Posterior cingulate gyrus (tissue), 11 donors: Measurements from ENCODE around the gene MT1G.
A peak's percentile ranks its signal among the peaks of the same experiment; 100 is the strongest.
"Not testable (repeated sequence)": the region's sequence is repeated elsewhere in the genome, so short reads cannot be mapped to it uniquely, and the experiment has no call there.

Experiments
- DNase-seq, 10 donors: peaks; one replicate each; pipeline versions ENCODE4 v3.0.0 to v3.0.0-alpha.2; 2020 to 2021; ENCODE audit warnings: mixed read lengths in 3 of 10
- intact Hi-C: fragments of 100-400 bp; cut with DNase I; formaldehyde crosslinking; loops from one replicate; pipeline ENCODE4 v1.15.1; 2023

MT1G gene

DNA sequence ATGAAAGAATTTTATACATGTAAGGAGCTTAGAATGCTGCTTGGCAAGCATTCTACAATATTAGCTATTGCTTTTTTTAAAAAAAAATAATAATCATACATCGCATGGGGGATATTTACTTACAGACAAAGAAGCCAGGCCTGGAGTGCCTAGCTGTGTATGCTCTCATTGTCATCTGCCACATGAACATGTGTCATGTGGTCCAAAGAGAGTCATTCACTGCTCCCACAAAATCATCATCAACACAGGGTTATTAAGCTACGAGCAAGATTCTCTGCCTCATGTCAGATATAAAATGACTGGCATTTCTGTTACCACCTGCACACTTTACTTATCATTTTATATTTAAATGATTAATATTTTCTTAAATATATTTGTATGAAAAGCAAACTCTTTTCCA lies 44.2 kb downstream of the MT1G start:
- DNase-seq: no peak
- intact Hi-C loops: no loop called here

DNA sequence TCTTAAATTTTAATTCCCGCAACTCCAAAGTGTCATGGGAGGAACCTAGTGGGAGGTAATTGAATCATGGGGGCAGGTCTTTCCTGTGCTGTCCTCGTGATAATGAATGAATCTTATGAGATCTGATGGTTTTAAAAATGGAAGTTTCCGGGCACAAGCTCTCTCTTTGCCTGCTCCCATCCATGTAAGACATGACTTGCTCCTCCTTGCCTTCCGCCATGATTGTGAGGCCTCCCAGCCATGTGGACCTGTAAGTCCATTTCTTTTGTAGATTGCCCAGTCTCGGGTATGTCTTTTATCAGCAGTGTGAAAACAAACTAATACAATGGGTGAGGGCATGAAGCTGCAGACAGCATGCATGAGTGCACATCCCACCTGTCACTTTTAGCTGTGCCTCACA lies 44.7 kb downstream of the MT1G start:
- intact Hi-C loops, DNase-seq: not testable (repeated sequence)

DNA sequence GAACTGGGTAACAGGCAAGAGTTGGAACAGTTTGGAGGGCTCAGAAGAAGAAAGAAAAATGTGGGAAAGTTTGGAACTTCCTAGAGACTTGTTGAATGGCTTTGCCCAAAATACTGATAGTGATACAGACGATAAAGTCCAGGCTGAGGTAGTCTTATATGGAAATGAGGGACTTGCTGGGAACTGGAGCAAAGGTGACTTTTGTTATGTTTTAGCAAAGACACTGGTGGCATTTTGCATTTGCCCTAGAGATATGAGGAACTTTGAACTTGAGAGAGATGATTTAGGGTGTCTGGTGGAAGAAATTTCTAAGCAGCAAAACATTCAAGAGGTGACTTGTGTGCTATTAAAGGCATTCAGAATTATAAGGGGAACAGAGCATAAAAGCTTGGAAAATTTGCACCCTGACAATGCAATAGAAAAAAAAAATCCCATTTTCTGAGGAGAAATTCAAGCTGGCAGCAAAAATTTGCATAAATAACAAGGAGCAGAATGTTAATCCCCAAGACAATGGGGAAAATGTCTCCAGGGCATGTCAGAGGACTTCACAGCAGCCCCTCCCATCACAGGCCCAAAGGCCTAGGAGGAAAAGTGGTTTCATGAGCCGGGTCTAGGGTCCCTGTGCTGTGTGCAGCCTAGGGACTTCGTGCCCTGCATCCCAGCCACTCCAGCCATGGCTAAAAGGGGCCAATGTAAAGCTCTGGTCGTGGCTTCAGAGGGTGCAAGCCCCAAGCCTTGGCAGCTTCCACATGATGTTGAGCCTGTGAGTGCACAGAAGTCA lies 46.0 kb downstream of the MT1G start:
- DNase-seq, intact Hi-C loops: not testable (repeated sequence)

DNA sequence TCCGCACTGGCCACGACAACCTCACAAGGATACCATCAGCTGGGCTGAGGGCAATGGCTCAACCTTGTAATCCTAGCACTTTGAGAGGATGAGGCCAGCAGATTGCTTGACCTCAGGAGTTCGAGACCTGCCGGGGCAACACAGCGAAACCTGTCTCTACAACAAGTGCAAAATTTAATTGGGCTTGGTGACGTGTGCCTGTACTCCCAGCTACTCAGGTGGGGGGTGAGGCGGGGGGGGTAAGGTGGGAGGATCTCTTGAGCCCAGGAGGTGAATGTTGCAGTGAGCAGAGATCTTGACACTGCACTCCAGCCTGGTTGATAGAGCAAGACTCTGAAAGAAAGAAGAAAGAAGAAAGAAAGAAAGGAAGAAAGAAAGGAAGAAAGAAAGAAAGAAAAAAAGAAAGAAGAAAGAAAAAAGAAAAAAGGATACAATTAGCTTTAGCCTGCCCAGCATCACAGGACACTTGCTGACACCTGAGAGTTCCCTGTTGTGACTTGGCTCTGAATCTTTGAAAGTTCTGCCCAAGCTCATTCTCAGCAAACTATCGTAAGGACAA lies 47.4 kb downstream of the MT1G start:
- DNase-seq: no peak
- intact Hi-C loops: no loop called here

DNA sequence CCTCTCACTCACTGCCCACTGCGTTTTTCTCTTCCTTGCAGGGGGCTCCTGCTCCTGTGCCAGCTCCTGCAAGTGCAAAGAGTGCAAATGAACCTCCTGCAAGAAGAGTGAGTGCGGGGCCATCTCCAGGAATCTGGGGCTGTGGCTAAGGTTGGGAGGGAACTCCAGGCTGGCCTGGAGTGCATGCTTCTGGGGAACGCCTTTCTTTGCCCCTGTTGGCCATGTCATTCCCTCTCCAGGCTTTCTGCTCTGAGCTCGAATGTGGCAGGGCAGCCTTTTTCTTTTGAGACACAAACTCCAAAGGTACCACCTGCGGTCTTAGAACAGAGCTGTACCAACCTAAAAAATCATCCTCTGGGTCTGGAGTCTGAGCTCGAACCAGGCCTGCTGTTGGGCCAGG lies 49.7 kb downstream of the MT1G start:
- no peak for DNase-seq
- intact Hi-C loops: no loop called here

DNA sequence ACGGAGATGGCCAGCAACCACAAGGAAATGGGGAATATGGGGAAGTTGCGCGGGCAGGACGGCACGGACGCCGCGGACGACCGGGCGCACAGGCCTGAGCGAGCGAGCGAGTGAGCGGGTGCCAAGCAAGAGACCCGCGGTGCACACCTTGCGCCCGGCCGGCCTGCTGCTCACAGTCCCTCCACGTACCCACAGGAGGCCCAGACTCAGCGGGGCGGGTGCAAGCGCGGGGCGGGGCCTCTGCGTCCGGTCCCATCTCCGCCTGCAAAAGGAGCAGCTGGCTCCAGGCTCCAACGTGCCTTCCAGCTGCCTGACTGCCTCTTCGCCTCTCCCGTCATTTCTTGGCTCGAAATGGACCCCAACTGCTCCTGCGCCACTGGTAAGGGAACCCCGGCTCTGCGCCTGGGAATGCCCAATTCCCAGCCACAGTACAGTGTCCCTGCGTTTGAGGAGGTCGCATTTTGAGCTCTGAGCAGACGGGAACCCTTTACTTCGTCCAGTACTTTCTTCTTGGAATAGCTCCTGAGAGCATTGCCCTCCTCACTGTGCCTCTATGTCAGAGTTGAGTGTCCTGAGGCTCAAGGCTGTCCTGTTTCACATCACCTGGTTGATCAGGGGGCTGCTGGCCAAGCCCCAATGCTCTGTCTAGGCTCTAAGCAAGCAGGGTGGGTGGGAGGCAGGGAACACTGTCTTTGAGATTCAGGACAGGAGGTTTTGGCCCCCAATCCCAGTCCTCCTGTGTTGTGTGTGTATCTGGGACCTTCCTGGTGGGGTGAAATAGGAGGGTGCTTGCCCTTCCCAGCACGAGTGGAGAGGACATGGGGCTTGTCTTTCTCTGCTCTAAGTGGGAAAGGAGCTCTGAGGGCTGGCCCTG lies 50.4 kb downstream of the MT1G start:
- peak in 4 of 10 donors; percentile 46 to 93 (median 66) for DNase-seq
- intact Hi-C loops: no loop called here
